A673 (cell line): ENCODE data around the gene ZNF219.

Experiments used
- EZH2 ChIP-seq: fragments of 200-600 bp; sonication (generic); IDR thresholded peaks from 2 replicates; pipeline ENCODE4 v1.6.1; 2017; ENCODE audit warnings: borderline replicate concordance, low read depth, mild to moderate bottlenecking, mixed read lengths, antibody characterized with exemption, low read length; ENCODE audit not compliant: poor library complexity, severe bottlenecking
- TF ChIP-seq, protein P1 (sequence below): fragments of 300-800, 200-600 bp; sonication (generic); conservative IDR thresholded peaks from 2 replicates; pipeline ENCODE4 v1.5.1; 2017; ENCODE audit warnings: low read depth, mild to moderate bottlenecking, antibody characterized with exemption, low read length, moderate library complexity, mixed read lengths

GRCh38 chr14:21077672-21078071 is 20.8 kb downstream of the ZNF219 start:
- TF ChIP-seq, protein P1, sequence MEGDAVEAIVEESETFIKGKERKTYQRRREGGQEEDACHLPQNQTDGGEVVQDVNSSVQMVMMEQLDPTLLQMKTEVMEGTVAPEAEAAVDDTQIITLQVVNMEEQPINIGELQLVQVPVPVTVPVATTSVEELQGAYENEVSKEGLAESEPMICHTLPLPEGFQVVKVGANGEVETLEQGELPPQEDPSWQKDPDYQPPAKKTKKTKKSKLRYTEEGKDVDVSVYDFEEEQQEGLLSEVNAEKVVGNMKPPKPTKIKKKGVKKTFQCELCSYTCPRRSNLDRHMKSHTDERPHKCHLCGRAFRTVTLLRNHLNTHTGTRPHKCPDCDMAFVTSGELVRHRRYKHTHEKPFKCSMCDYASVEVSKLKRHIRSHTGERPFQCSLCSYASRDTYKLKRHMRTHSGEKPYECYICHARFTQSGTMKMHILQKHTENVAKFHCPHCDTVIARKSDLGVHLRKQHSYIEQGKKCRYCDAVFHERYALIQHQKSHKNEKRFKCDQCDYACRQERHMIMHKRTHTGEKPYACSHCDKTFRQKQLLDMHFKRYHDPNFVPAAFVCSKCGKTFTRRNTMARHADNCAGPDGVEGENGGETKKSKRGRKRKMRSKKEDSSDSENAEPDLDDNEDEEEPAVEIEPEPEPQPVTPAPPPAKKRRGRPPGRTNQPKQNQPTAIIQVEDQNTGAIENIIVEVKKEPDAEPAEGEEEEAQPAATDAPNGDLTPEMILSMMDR, result no peak
- TF ChIP-seq EZH2, result no peak
